ENCODE measurements around the gene AUTS2. TPM values are rescaled to one million over a fixed set of nuclear protein-coding genes. Genes with fewer than 3 reads are reported as not detected.

AUTS2 gene
- total and polyA plus RNA-seq, 9 of the 15 experiments (the other 6 are each of a cell fraction or from before 2014, with no cell fraction given) = 0.58 TPM; not detected in 8

GRCh38 chr7:70154521-70155180 is 556.4 kb downstream of the AUTS2 start (continued):
- no peak for TF ChIP-seq USF1 (CRISPR knock-in tag; IDR thresholded peaks at IDR 0.05)
- no peak for TF ChIP-seq MAFF (IDR thresholded peaks at IDR 0.05; ENCODE audit: low read length)

- no peaks in the 10 kb centered on the region for H3K4me1 ChIP-seq (replicated peaks in 1 of 2; ENCODE audit: control insufficient read depth in 2 of 2, insufficient read depth in 2 of 2, low read length in 2 of 2)
- no peak overlapping the region for H3K4me3 ChIP-seq
- H3K4me2 ChIP-seq (ENCODE audit: insufficient read depth, low read length) = no peak overlapping the region
- H4K20me1 ChIP-seq (replicated peaks; ENCODE audit: control insufficient read depth, insufficient read depth, low read length) = no peaks in the 10 kb centered on the region
- TF ChIP-seq SREBF2 (CRISPR knock-in tag; IDR thresholded peaks at IDR 0.05) (no peak), NR1H2 (CRISPR knock-in tag; IDR thresholded peaks at IDR 0.05) (no peak), THRA (IDR thresholded peaks at IDR 0.05) (no peak), RBBP5 (IDR thresholded peaks at IDR 0.05; ENCODE audit: borderline replicate concordance, insufficient read depth, low read length, poor library complexity, severe bottlenecking) (no peak), ZNF707 (CRISPR knock-in tag; conservative IDR thresholded peaks at IDR 0.05) (no peak), HOXB6 (CRISPR knock-in tag; IDR thresholded peaks at IDR 0.05; ENCODE audit: borderline replicate concordance) (no peak), VEZF1 (CRISPR knock-in tag; IDR thresholded peaks at IDR 0.05) (no peak), CSDE1 (IDR thresholded peaks at IDR 0.05) (no peak), NFE2L1 (tag; IDR thresholded peaks at IDR 0.05; ENCODE audit: borderline replicate concordance, low read depth) (no peak), PKNOX1 (IDR thresholded peaks at IDR 0.05) (no peak), NCOA6 (IDR thresholded peaks at IDR 0.05) (no peak)
- ATAC-seq (no peak), DNase-seq (ENCODE audit: extremely low read depth in 1 of 4, low spot score in 3 of 4) (no peak), FAIRE-seq (no peak)
- no peaks in the 10 kb centered on the region for H3K9me1 ChIP-seq (ENCODE audit: control insufficient read depth, insufficient read depth, low read length)
- ChIA-PET CTCF (ENCODE audit: low intra/inter-chr PET ratio) (no interaction called here), POLR2A (no interaction called here)
- H3K27me3 ChIP-seq (ENCODE audit: control insufficient read depth in 2 of 2, insufficient read depth in 2 of 2, low read length in 2 of 2) = no peaks in the 10 kb centered on the region
- no peaks in the 10 kb centered on the region for H3K79me2 ChIP-seq (ENCODE audit: control insufficient read depth, insufficient read depth, low read length)
- BruUV-seq (replicated peaks) = no TSS peak
- no peaks in the 10 kb centered on the region for H3K36me3 ChIP-seq (ENCODE audit: control insufficient read depth, insufficient read depth, low read length)
- H3K9ac ChIP-seq (ENCODE audit: insufficient read depth in 1 of 2, low read depth in 2 of 2, low read length in 2 of 2) = no peak overlapping the region
- intact Hi-C loops (cut with micrococcal nuclease) (no loop called here), in situ Hi-C loops (cut with MboI) (no loop called here)
- no peak overlapping the region for H3K27ac ChIP-seq (ENCODE audit: extremely low read depth, low read depth, low read length)
- 0% methylated on average over 2 of the region's 2 CpGs for WGBS (ENCODE audit: insufficient coverage, low coverage, missing lambda C conversion rate)
- H2AFZ ChIP-seq (ENCODE audit: low read depth, low read length) = no peak overlapping the region
- no peaks in the 10 kb centered on the region for H3K9me3 ChIP-seq (replicated peaks; ENCODE audit: control insufficient read depth, insufficient read depth, low read depth, low read length)
Measured at GRCh38 chr7:70156057-70156456, 557.8 kb downstream of the AUTS2 start.
